Activated CD4-positive, alpha-beta T cell treated with anti-CD3 and anti-CD28 coated beads, Interleukin-2, Interleukin-4, amounts not matched to agents 100 ng/mL and 50 ng/mL, durations not matched to agents 16 hours and 8 hours (primary cell): ENCODE data around the gene RBMS3.

Experiments used
- DNase-seq: peaks from one replicate; pipeline ENCODE4 v3.0.0-alpha.2; 2020; ENCODE audit warnings: low spot score

The RBMS3 gene

DNA sequence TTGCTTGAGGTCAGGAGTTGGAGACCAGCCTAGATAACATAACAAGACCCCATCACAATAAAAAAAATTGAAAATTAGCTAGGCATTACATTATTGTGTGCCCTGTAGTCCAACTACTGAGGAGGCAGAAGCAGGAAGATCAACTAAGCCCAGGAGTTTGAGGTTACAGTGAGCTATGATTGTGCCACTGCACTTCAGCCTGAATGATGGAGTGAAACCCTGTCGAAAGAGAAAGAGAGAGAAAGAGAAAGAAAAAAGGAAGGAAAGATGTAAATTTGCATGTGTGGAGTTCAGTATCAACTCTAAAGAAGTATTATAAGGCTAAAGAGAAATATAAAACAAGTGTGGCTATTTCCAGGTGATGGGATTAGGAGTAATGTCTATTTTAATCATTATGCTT, 661.4 kb downstream of the RBMS3 start:
- no peak for DNase-seq

DNA sequence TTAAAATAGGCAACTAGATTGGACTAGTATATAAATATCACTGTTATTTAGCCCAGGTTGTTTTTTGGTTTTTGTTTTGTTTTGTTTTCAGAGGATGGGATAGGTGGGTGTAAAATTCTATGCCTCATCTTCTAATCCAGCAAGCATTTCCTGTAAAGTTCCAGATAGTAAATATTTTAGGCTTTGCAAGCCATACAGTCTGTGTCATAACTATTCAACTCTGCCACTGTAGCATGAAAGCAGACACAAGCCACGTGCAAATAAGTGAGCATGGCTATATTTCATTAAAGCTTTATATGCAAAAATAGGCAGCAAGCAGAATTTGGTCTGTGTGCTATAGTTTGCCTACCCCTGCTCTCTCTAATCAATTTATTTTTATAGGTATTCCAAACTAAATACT, 668.3 kb downstream of the RBMS3 start:
- DNase-seq = no peak

DNA sequence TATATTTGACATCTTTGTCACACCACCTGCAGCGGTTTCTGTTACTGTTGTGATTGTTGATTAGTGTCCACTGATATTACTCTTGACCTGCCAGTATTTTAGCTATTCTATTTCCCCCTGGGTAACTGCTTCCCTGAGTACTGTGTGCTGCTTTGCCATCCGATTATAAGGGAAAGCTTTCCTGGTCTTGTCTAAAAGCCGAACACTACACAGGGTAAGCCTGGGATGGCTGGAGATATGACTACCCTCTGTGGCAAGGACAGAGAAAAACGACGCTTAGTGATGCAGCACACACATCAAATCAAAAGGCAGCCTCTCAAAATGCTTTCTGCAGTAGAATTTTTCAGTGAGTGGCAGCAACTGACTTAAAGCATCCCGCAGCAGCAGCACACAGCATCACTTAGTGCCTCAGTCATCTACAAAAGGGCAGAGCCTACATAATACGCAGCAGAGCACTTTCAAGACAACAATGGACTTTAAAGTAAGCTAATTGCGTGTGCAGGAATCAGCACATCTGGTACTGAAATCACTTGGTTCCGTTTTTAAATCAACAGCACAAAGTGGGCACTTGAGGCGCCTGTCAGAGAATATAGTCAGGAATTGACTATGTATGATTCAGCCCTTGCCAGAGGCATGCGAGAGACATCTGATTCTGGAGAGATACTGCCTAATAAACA, 669.2 kb downstream of the RBMS3 start:
- no peak for DNase-seq

DNA sequence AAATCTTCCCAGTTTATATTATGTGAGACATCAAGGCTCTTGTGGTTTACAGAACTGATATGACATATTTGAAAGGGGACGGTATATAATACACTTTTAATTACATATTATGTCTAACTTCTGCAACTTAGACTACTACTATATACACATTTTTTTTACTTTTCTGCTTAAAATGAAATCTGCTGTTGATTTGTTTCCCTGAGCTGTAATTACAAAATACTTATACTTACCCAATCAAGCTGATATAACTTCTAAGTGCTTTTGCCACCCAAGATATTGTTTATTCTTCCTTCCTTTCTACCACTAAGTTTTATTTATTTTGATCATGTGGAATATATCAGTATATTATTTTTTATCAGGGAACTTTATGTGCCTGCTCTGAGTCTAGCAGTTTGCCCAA, 671.6 kb downstream of the RBMS3 start:
- no peak for DNase-seq

DNA sequence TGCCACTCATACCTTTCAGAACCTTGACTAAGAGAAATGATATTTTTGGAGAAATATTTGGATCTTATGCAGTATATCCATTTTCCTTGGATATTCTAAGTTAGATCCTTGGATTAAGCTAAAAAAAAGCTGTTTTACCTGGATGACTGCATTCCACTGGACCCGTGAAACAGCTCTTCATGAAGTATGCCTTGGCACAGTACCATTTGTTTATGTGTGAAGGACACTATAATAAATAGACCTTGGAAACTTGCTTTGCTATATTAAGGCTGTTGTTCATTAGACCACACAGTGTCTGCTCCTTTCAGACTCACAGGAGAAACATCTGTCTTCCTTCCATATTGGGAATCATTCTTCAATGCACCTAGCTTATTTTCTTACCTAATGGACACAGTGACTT, 674.5 kb downstream of the RBMS3 start:
- DNase-seq = no peak

DNA sequence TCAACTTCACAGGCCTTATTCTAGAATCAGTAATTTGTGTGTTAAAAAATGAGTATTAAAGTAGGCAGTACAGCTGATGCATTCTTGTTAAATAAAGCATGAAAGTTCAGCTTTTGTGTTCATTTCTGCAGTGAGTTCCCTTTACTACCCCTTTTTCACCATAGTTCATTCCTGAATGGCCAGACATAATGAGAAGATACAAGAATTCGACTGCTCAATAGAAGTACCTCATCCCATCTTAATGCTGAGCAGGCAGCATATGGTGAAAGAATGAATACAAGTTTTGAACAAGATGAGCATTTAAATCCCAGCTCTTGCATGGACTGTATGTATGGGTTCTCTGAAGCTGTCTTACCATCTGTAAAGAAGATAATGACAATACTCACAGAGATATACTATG, 677.9 kb downstream of the RBMS3 start:
- no peak for DNase-seq

DNA sequence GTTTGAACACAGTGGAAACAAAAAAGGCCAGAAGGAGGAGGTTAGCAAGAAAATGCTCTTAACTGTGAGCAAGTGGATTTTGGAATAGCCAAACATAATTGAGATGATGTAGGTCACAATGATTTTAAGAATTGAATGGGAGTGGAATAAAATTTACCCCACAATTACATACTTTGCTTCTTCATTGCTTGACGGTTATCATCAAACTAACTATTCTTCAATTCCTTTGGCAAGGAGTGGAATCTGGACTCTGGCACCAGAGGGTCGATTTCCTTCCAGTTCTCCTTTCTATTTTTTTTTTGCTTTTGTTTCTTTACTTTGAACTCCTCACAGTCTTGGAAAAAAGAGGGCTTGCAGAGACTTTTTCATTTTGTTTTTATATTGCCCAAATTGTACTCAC, 691.0 kb downstream of the RBMS3 start:
- DNase-seq = no peak

DNA sequence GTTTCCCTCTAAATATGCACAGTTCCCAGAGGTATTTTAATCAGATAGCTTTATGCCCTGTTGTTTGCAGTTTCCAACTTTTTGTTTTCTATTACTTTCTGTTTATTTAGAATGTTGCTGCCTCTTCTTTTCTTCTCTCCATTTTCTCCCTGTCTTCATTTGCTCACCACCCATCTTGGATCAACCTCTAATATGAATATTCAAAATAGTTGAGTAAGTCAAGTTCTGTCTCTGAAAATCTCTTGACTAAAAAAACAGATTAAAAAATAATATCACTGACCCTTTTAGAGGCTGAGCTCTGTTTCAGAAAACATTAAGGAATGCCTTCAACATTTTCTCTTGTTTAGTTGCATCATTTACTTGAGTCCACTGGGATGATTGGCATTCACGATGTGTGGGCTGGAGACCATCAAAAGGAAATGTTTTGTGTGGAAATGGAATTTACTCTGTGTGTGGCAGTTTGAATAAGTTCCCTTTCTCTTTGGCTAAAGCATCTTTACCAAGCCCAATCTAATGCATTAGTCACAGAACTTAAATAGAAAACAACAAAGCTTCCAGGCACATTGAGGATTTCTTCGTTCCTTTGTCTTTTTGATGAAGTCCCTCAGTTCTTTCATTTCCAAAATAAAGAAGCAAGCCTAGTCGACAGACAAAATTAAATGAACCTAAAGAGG, 691.6 kb downstream of the RBMS3 start:
- DNase-seq = no peak

DNA sequence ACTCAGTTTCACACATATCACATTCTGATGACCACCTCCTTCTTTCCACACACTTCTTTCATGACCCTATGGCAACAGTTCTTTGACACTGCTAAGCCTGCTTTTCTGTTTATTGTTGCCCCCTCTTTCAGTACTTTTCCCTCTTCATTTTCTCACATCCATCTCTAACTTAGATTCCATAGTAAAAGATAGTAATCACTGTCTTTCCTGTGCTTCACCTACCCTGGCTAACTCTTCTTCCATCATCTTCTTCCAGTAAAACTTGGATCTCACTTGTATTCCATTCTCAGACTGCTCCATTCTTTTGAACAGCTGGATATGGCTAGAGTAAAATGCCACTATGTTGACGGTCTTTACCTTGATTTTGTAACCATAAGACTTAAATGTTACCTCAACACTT, 692.9 kb downstream of the RBMS3 start:
- no peak for DNase-seq

DNA sequence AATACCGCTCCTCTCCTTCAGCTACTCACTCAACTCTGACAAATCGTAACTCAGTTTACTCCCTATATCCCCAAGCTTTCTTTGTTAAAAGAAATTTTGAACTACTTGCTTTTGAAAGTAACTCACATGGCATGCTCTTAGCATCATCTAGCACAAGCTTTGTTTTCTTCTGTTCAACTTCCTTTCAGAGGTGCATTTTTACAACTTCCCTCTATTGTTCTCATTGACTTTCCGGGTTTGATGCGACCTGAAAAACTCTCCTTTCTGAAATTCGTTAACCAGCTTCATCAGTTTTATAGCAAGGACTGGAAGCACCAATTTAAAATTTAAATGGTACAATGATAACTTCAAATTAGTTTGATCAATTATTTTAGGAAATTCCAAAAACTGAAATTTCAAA, 696.0 kb downstream of the RBMS3 start:
- no peak for DNase-seq

DNA sequence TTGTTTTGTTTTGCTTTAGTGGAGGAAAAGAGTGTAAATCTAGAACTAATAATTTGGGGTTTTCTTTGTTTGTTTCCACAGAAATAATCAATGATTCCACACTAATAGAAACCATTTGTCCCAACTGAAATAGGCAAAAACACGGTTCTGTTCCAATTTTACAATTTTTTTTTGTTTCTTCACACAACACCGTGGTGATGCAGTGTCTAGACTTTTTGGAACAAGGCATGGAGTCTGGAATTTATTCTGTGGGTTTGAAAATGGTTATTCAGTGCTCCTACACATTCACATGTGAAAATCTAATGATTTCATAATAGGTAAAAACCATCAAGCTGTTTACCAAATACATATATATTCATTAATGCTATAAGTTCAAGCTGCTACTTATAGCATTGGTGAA, 696.5 kb downstream of the RBMS3 start:
- DNase-seq = no peak

DNA sequence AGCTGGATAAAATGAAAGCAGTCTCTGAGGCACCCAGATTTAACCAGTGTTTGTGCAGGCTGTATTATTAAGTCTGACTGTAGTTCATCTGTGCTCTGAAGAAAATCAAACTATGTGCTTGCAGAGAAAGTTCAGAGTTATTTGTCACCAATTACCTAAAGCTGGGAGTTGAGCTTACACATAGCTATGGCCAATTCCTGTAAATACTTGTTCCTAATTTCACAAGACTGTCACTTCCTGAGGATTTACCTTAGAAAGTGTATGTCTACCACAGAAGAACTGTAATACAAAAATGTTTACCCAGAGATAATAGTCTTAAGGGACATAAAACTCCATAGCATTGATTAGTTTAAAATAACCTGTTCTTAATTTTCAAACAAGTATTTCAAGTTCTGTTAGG, 697.2 kb downstream of the RBMS3 start:
- DNase-seq = no peak

DNA sequence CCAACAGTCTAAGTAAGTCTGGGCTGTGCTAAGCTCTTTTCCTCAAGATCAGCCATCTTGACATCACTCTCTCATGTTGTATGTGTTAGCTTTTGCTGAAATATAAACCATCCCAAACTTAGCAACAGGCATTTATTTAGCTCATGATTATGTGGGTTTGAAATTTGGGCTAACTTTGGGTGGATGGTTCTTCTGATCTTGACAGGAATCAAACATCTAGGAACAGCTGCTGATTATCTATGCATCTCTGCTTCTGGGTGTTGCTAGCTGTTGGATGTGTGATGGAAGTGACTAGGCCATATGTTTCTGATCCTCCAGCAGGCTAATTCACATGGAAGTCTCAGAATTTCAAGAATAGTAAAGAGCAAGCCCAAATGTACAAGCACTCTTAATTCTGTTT, 710.3 kb downstream of the RBMS3 start:
- no peak for DNase-seq

DNA sequence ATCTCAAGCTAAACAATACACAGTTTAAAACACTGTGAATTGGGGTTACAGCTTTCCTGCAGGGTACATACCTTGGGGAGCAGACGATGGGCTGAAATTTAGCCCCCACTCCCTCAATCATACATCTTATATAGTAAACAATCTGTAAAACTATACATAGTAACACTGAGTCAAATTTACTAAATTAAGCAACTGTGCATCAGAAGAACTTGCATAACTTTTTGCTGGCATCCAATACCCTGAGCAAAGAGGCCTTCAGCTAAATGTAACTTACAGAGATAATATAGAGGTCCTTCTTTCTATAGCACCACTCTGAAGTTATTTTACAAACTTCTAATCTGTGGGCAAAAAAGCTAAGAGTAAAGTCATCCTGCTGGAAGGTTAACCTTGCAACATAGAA, 721.9 kb downstream of the RBMS3 start:
- no peak for DNase-seq

DNA sequence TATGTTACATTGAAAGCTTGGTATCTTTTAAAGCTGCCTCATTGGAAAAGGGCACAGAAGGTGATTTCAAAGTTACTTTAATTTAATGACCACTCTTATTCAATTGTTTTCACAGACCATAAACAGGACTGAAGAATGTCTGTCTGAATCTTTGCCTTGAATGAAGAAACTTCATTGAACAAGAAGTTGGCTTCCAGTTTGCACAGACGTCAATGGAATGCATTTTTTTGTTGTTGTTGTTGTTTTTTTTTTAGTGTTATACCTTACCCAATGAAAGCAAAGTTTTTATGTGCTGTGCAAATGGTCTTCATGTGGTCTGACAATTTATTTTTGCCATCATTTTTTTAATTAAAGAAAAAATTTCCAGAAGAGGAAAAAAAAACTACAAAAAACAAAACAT, 722.9 kb downstream of the RBMS3 start:
- no peak for DNase-seq

DNA sequence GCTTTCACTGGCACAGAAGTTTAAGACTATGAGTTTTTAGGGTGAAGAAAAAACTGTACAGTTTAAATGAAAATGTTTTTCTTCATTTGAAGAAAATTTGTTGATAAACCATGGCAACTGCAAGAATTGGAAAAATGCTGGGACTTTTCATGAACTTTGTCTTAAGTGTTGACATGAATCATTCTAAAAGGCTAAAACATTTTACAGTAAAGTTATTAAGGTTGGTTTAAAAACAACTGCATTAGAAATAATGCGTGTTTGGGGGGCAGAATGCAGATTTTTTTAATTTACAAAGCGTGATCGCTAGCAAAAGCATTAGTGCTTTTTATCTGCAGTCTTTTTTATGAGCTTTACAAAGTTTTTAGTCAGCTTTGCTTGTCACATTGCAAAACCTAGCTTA, 723.6 kb downstream of the RBMS3 start:
- no peak for DNase-seq

DNA sequence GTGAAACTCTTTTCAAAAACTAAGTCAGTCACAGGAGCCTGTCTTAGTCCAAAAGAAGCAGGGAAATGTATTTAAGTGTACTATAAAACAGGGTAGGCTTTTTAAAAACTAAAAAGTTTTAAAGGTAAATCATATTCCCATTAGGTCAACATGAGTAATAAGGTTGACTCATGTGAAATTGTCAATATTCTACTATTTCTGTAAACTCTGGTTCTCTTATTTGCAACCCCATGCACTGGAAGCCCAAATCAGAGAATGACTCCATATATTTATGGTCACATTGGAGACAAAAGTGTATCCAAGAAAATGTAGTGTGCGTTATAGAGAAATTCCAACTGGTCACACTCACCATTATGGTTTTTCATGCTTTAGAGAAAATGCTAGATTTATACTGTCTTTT, 725.2 kb downstream of the RBMS3 start:
- no peak for DNase-seq

DNA sequence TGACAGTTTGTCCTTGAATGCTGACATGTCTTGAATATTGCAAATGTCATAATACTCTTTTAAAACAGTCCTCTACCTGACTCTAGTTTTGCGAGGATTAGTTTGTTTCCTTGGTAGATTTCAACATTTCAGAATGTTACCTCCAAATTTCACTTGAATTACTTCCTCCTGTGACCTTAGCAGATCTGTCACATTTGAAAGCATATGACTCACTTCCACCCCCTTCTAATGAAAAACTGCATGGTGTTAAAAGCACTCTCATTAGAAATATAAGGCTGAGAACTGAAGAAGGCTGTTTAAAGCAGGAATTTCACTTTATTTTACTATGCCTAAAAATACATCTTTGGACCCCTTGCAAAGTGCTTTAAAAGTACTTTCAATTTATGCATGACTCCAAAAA, 726.8 kb downstream of the RBMS3 start:
- no peak for DNase-seq

DNA sequence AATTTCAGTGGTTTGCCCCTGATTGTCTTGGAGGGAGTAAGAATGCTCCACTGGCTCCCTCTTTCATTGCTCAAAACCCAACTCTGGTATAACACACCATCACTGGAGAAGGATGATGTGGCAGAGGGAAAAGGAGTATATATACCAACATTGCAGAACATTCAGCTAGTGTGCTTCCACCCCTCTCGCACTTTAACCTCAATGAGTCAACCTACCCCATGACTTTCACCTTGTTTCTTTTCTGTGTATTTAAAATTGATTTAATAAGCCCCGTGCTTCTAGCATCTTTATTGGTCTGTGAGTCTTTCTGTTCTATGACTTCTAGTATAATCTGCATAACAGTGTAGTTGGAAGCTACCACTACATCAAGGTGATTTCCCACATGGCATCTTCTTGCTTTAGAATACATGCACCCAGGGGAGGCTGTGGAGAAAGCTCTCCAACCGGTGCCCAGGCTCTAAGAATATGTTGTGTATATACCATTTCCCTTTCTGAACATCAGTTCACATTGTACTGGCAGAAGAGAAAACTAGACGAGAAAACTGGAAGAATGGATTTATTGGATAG, 730.4 kb downstream of the RBMS3 start:
- DNase-seq = no peak

DNA sequence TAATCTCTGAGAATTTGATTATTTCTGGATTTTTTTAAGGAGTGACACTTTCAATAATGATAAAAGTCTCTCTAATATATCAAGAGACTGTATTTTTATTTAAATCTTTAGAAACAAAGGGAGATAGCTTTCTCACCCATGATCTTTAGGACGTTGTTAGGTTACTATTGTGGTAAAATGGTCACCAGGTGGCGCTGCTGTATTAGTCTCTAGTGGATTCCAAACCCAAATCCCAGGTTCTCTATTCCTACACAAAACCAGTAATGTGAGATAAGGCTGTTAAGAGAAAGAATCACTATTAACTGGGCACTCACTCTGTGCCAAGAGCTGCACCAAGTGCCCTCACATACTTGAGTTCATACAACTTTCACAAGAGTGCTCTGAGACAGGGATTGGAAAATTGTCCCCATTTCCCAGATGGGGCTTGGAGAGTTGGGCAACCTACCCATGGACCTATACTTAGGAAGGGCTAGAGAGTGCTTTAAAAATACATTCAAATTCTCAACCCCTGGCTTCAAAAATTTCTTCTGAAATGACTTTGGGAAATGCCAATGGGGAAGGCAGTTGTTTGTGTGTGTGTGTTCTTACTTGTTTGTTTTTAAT, 732.2 kb downstream of the RBMS3 start:
- peak; percentile 38 for DNase-seq

DNA sequence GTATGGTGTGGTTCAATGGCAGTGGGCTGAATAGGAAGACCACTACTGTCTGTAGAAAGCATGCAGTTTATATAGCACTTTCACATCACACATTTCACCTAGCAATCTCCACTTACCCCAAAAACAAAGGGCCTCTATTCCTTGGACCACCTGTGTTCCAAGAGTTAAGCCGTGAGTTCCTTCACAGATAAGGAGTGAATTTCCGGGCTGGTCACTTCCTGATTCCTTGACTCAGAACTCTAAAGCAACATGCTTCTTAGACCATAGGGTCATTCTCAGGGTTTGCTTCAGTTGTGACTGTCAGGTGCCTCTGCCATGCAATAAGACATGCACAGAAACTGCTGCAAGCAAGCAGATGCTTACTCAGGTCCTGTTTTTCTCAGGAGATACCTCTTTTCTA, 737.0 kb downstream of the RBMS3 start:
- no peak for DNase-seq

DNA sequence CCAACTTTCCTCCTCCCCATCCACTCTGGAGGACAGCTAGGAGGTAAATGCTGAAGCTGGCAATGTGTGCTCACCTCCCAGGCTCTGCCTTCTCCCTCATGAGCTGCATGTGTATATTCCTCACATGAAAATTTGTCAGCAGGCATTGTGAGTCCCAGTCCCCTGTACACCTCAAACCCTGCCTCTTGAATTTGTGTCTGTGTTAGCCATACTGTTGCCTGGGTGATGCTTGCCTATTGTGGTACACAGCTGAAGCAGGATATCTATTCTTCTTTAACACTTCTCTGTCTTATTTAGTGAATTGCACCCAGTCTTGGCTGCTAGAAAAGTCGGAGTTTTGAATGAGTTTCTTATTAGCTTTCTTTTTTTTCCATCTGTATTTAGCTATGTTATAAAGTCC, 739.5 kb downstream of the RBMS3 start:
- DNase-seq = no peak

DNA sequence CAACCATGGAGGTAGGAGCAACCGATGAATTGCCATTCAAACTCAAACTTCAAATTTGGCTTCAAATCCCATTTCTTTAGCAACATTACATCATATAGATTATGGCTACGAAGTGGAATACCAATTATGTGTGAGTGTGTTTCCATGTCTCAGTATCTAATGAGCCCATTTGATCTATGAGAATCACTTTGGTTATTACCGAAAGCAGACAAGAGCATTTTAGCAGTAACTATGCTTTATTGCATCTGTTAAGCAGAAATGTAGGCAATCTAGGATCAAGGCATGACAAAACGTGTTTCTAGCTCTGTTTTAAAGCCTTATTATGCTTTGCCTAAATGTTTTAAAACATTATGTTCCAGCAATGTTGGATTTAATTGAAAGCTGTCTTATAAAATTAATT, 743.6 kb downstream of the RBMS3 start:
- no peak for DNase-seq

DNA sequence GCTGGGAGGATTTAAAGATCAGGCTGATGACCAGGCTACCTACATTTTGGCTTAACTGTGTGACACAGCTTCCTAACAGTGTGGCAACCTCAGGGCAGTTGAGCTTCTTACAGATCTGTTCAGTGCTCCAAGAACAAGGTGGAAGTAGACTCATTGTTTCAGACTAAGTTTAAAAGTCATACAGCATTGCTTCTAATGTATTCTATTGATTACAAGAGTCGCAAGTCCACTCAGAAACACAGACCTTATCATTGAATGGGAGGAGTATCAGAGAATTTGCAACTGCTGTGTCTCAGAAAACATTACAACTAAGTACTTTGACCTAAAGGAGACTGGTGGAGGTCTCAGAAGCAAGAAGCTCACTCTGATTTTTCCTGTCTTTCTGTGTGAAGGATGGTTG, 746.0 kb downstream of the RBMS3 start:
- no peak for DNase-seq
